GM12873 (cell line): Measurements from ENCODE around the gene MARCHF11.

Experiments used
- CTCF ChIP-seq: IDR thresholded peaks from 2 replicates; pipeline ENCODE4 v1.5.1; 2012; ENCODE audit warnings: low read depth, mild to moderate bottlenecking, moderate library complexity, low read length, control low read depth; ENCODE audit not compliant: insufficient read depth; ENCODE audit errors: missing control alignments

MARCHF11 gene

GRCh38 chr5:16095612-16096011 is 84.0 kb downstream of the MARCHF11 start:
- TF ChIP-seq CTCF: no peak

- TF ChIP-seq CTCF: no peak
These were observed 89.3 kb downstream of the MARCHF11 start for GRCh38 chr5:16090270-16090669.

DNA sequence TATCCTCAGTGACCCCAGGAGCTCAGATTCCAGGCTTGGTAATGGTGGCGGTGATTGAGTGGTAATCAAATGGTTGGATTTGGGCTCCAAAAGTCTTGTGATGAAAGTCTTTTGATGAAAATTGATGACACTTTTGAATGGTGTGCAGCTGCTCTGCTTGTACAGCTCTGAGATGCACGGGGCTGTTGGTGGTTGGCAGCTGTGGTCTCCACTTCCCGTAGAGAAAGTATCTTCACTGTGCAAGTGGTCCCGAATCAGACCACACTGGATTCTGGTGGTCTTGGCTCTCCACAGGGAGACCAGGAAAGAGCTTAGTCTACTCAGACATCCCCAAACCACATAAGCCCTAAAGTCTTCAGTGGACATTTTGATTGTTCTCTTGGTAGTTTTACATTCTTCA is 96.6 kb downstream of the MARCHF11 start:
- no peak for TF ChIP-seq CTCF

DNA sequence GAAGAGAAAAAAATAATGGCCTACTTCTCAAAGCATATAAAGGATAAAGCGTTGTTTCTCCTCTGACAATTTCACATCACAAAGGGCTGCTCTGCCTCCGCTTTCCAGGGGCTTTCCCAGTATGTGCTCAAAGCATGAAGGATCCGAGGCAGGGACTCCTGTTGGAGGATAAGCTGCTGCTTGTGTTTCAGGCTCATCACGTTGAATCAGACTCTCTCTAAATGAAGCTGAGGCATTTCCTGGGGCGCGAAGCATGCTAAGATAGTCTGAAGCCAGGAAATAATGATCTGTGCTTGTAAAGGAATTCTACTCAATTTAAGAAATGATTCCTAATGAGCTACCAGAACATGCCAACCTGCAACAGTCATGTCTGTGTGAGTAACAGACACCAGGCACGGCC is 97.5 kb downstream of the MARCHF11 start:
- no peak for TF ChIP-seq CTCF

- no peak for TF ChIP-seq CTCF
These were observed 98.1 kb downstream of the MARCHF11 start for GRCh38 chr5:16081376-16081955.

DNA sequence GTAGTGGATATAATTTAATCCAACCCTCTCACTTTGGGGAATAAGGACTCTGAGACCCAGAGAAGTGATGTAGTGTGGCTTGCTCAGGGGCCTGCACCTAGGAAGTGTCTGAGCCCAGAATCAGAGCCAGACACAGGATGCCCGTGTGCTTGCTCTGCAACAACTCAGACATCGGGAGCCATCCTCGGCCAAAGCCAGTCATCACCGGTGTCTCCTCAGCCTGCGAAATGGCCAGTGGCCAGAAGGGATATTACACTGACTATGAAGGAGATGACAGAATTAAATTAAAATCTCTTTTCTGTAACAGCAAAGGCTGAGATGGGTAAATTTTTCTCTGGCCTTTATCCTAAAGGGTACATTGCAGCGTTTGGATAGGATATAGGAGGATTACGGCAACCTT is 102.9 kb downstream of the MARCHF11 start:
- no peak for TF ChIP-seq CTCF

- TF ChIP-seq CTCF: no peak
These were observed 105.2 kb downstream of the MARCHF11 start for GRCh38 chr5:16074358-16074757.

DNA sequence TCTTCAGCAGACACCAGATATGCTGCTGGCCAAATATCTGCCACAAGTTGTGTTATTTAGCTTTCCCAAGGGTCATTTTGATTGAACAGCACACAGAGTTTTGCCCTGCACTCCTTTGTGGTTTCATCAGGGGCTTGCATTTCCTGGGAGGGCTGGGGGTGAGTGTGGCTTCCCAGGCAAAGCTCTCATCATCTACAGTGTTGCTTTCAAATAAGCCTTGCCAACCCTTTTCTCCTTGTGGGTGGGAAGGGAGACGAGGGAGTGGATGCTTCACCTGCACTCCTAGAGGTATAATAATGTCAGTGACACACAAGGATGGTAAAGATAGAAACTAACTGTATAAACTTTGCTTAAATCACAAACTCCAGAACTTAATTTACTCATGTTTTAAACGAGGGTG is 107.0 kb downstream of the MARCHF11 start:
- no peak for TF ChIP-seq CTCF
